ENCODE results near the gene KCNMB1.

- TF ChIP-seq CTCF (IDR thresholded peaks at IDR 0.05; ENCODE audit: low read length) (no peak), EZH2phosphoT487 (IDR thresholded peaks at IDR 0.05; ENCODE audit: low read length) (no peak)
Observed at GRCh38 chr5:170418736-170419135, 29.6 kb upstream of the KCNMB1 start.

Data from MM.1S (cell line).